Hepatocyte (in vitro differentiated cells): ENCODE results near the gene TIMM44. TPM values are rescaled to one million over a fixed set of nuclear protein-coding genes. Genes with fewer than 3 reads are reported as not detected.
A peak's percentile ranks its signal among the peaks of the same experiment; 100 is the strongest.

ENCODE experiments used
- DNase-seq: peaks from one replicate; pipeline ENCODE4 v3.0.0-alpha.2; 2016; ENCODE audit warnings: low spot score
- H2AFZ ChIP-seq: fragments of 200-600 bp; sonication (generic); 2 replicates; pipeline ENCODE4 v1.6.0; 2016; ENCODE audit warnings: antibody characterized with exemption, mild to moderate bottlenecking
- H3K27ac ChIP-seq: fragments of 200-600 bp; sonication (generic); 2 replicates; pipeline ENCODE4 v1.5.1; 2016; ENCODE audit warnings: mild to moderate bottlenecking
- H3K27me3 ChIP-seq: fragments of 200-600 bp; sonication (generic); 2 replicates; pipeline ENCODE4 v1.6.1; 2016
- H3K36me3 ChIP-seq: fragments of 200-600 bp; sonication (generic); replicated peaks from 2 replicates; pipeline ENCODE4 v1.5.1; 2016; ENCODE audit warnings: low read depth; ENCODE audit not compliant: insufficient read depth
- H3K4me1 ChIP-seq: fragments of 200-600 bp; sonication (generic); 2 replicates; pipeline ENCODE4 v1.5.1; 2016; ENCODE audit warnings: mild to moderate bottlenecking, moderate library complexity; ENCODE audit not compliant: insufficient read depth
- H3K4me2 ChIP-seq: fragments of 200-600 bp; sonication (generic); 2 replicates; pipeline ENCODE4 v1.6.0; 2016
- H3K4me3 ChIP-seq: fragments of 200-600 bp; sonication (generic); 2 replicates; pipeline ENCODE4 v1.5.1; 2016; ENCODE audit warnings: mild to moderate bottlenecking
- H3K79me2 ChIP-seq: fragments of 200-600 bp; sonication (generic); 2 replicates; pipeline ENCODE4 v1.6.0; 2017; ENCODE audit warnings: mild to moderate bottlenecking
- H3K9me2 ChIP-seq: fragments of 200-600 bp; sonication (generic); replicated peaks from 2 replicates; pipeline ENCODE4 v1.6.0; 2017; ENCODE audit warnings: mild to moderate bottlenecking; ENCODE audit not compliant: insufficient read depth
- H3K9me3 ChIP-seq: fragments of 200-600 bp; sonication (generic); 2 replicates; pipeline ENCODE4 v1.5.1; 2016; ENCODE audit warnings: low read depth, mild to moderate bottlenecking
- H4K20me1 ChIP-seq: fragments of 200-600 bp; sonication (generic); 2 replicates; pipeline ENCODE4 v1.6.0; 2016; ENCODE audit warnings: mild to moderate bottlenecking; ENCODE audit not compliant: insufficient read depth, poor library complexity, severe bottlenecking
- EZH2 ChIP-seq: fragments of 200-600 bp; sonication (generic); IDR thresholded peaks from 2 replicates; pipeline ENCODE4 v1.6.1; 2016; ENCODE audit warnings: antibody characterized with exemption, mild to moderate bottlenecking, borderline replicate concordance
- EZH2phosphoT487 ChIP-seq: fragments of 200-600 bp; sonication (generic); IDR thresholded peaks from one replicate; pipeline ENCODE4 v1.6.1; 2018; ENCODE audit warnings: antibody characterized with exemption, mild to moderate bottlenecking, low read depth, moderate library complexity; ENCODE audit not compliant: unreplicated experiment, severe bottlenecking
- WGBS: methylation state at CpG from one replicate; pipeline ENCODE4 v1.1.6; 2016; ENCODE audit warnings: low lambda C conversion rate; ENCODE audit errors: missing lambda C conversion rate; 5-methylcytosine and 5-hydroxymethylcytosine counted together
- polyA plus RNA-seq: library from polyadenylated mRNA; unstranded; fragments of >200 nt; fragmentation: Nextera tagmentation; extraction: Ambion mirVana; gene quantifications from 2 replicates; pipeline ENCODE4 v1.2.1, GENCODE V29; 2016
- total RNA-seq: library from RNA; depleted of rRNA; stranded (reverse); fragments of >200 nt; gene quantifications from 2 replicates; pipeline ENCODE4 v1.2.3, GENCODE V29; 2014
- TF ChIP-seq, protein P1 (sequence below): fragments of 200-600 bp; sonication (generic); IDR thresholded peaks from 2 replicates; pipeline ENCODE4 v1.5.1; 2016; ENCODE audit warnings: antibody characterized with exemption, mild to moderate bottlenecking; ENCODE audit not compliant: poor library complexity

Gene TIMM44
- total and polyA plus RNA-seq, 2 experiments from 2014 or later: 40.7 to 52.0 TPM

DNA sequence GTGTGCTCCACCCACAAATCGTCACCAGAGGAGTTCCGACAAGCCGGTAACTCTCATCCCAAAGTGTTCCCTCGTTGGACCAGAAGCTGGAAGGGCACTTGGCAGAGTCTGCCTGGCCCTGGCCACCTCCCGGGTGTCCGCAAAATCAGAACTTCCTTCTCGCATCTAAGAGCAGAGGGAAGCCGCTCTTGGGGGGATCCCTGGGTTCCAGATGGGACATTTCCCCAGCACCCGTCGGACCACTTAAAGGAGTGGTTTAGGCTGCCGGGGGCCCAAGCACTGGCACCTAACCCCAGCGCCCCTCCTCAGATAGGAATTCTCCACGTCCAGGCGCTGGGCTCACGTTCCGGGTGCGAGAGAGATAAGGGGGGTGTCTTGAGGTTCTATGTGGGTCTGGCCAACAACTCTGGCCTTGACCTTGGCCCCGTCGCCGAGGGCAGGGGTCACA lies 40.6 kb downstream of the TIMM44 start:
- Histone ChIP-seq H4K20me1 (peaks cover 35% of the 10 kb centered on the region), H3K4me3 (peak overlapping the region; percentile 30), H2AFZ (peak overlapping the region; percentile 48), H3K79me2 (peaks cover 44% of the 10 kb centered on the region), H3K4me2 (peak overlapping the region; percentile 82), H3K9me2 (no peaks in the 10 kb centered on the region), H3K4me1 (peaks cover 20% of the 10 kb centered on the region), H3K9me3 (no peaks in the 10 kb centered on the region), H3K36me3 (no peaks in the 10 kb centered on the region), H3K27ac (peak overlapping the region; percentile 82), H3K27me3 (no peaks in the 10 kb centered on the region)
- no peak for DNase-seq
- WGBS: 49% methylated on average over 20 of the region's 20 CpGs
- no peak for TF ChIP-seq EZH2phosphoT487
- TF ChIP-seq, protein P1, sequence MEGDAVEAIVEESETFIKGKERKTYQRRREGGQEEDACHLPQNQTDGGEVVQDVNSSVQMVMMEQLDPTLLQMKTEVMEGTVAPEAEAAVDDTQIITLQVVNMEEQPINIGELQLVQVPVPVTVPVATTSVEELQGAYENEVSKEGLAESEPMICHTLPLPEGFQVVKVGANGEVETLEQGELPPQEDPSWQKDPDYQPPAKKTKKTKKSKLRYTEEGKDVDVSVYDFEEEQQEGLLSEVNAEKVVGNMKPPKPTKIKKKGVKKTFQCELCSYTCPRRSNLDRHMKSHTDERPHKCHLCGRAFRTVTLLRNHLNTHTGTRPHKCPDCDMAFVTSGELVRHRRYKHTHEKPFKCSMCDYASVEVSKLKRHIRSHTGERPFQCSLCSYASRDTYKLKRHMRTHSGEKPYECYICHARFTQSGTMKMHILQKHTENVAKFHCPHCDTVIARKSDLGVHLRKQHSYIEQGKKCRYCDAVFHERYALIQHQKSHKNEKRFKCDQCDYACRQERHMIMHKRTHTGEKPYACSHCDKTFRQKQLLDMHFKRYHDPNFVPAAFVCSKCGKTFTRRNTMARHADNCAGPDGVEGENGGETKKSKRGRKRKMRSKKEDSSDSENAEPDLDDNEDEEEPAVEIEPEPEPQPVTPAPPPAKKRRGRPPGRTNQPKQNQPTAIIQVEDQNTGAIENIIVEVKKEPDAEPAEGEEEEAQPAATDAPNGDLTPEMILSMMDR: no peak
- no peak for TF ChIP-seq EZH2

DNA sequence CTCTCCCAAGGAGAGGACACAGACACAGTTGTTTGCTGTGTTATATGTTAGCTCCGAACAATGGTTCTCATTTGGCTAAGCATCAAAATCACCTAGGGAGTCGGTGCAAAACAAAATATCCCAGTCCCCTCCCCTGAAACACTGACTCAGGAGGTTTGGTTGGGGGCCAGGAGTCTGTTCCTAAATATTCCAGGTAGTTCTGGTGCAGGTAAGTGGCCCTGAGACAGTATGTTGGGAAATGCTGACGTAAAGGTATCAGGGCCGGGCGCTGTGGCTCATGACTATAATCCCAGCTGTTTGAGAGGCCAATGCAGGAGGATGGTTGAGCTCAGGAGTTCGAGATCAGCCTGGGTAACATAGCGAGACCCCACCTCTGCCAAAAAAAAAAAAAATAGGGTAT lies 42.1 kb downstream of the TIMM44 start:
- WGBS: 97% methylated on average over 7 of the region's 7 CpGs
- peaks cover 29% of the 10 kb centered on the region for H3K79me2 ChIP-seq
- H3K9me2 ChIP-seq: no peaks in the 10 kb centered on the region
- no peaks in the 10 kb centered on the region for H3K27me3 ChIP-seq
- peaks cover 20% of the 10 kb centered on the region for H3K4me1 ChIP-seq
- no peak overlapping the region for H3K4me2 ChIP-seq
- H4K20me1 ChIP-seq: peaks cover 23% of the 10 kb centered on the region
- DNase-seq: no peak
- TF ChIP-seq EZH2phosphoT487: no peak
- TF ChIP-seq, protein P1: no peak
- TF ChIP-seq EZH2: no peak
- no peak overlapping the region for H2AFZ ChIP-seq
- no peak overlapping the region for H3K4me3 ChIP-seq
- H3K27ac ChIP-seq: no peak overlapping the region
- H3K36me3 ChIP-seq: no peaks in the 10 kb centered on the region
- no peaks in the 10 kb centered on the region for H3K9me3 ChIP-seq

DNA sequence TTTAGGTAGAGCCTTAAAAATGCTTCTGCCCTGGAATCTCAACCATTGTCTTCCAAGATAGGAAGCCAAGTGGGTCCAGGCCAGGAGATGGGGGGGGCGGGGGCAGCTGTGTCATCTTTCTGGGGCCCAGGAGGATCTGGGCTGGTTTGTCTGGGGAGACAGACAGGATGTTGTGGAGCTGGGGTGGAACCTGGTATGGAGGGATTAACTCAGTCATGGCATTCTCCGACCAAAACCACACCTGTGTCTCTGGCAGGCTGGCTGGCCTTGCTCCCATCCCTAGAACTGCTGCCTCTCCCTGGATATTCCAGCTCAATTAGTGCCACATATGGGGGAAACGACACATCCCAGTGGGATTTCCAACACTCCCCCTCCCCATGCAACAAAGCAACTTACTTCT lies 42.5 kb downstream of the TIMM44 start:
- H3K4me2 ChIP-seq: no peak overlapping the region
- no peak for DNase-seq
- peaks cover 25% of the 10 kb centered on the region for H3K79me2 ChIP-seq
- no peaks in the 10 kb centered on the region for H3K9me2 ChIP-seq
- H3K4me3 ChIP-seq: no peak overlapping the region
- H3K27ac ChIP-seq: no peak overlapping the region
- 92% methylated on average over 3 of the region's 3 CpGs for WGBS
- no peaks in the 10 kb centered on the region for H3K9me3 ChIP-seq
- H4K20me1 ChIP-seq: peaks cover 19% of the 10 kb centered on the region
- H3K4me1 ChIP-seq: peaks cover 20% of the 10 kb centered on the region
- H2AFZ ChIP-seq: no peak overlapping the region
- no peaks in the 10 kb centered on the region for H3K36me3 ChIP-seq
- TF ChIP-seq, protein P1: no peak
- TF ChIP-seq EZH2phosphoT487 (no peak), EZH2 (no peak)
- H3K27me3 ChIP-seq: no peaks in the 10 kb centered on the region
